IMR-90 (cell line): ENCODE data around the gene PGPEP1. TPM values are rescaled to one million over a fixed set of nuclear protein-coding genes. Genes with fewer than 3 reads are reported as not detected.

Source experiments
- ATAC-seq: fragments of 200-7000 bp; cut with Tn5 transposase; 2 replicates; pipeline ENCODE4 v1.9.1; 2020; ENCODE audit warnings: low read depth, mild to moderate bottlenecking, moderate library complexity
- BruUV-seq: library from RNA; stranded (reverse); fragments of 400-500 nt; replicated peaks from 2 replicates; lab custom pipeline; 2021; lab: Mats Ljungman, UMichigan
- CTCF ChIA-PET: fragments of 300-600 bp; formaldehyde crosslinking; extraction: SDS; loops from one replicate; lab custom pipeline; 2021; ENCODE audit warnings: antibody characterized with exemption; lab: Yijun Ruan, JAX
- POLR2A ChIA-PET: fragments of 300-600 bp; sonication (Branson Sonifier 250); formaldehyde crosslinking; loops from one replicate; lab custom pipeline; 2022; ENCODE audit warnings: antibody characterized with exemption; ENCODE audit not compliant: unreplicated experiment; lab: Charles Lee
- DNase-seq: peaks from one replicate; pipeline ENCODE4 v3.0.0; 2013
- H2AFZ ChIP-seq: replicated peaks from 2 replicates; pipeline ENCODE3; 2013; ENCODE audit warnings: low read length, mild to moderate bottlenecking; ENCODE audit not compliant: poor library complexity
- H2AK5ac ChIP-seq: 2 replicates; pipeline ENCODE4 v1.6.1; 2013; ENCODE audit warnings: low read depth, low read length, inconsistent platforms
- H2AK9ac ChIP-seq: replicated peaks from 2 replicates; pipeline ENCODE3; 2013; ENCODE audit warnings: mild to moderate bottlenecking, low read depth, low read length, moderate library complexity; ENCODE audit not compliant: poor library complexity
- H2BK120ac ChIP-seq: 2 replicates; pipeline ENCODE4 v1.6.1; 2013; ENCODE audit warnings: low read depth, low read length, inconsistent platforms
- H2BK15ac ChIP-seq: 3 replicates; pipeline ENCODE4 v1.6.1; 2013; ENCODE audit warnings: low read depth, low read length, inconsistent platforms
- H2BK20ac ChIP-seq: 2 replicates; pipeline ENCODE4 v1.6.1; 2013; ENCODE audit warnings: low read depth, mild to moderate bottlenecking, inconsistent platforms, low read length, moderate library complexity
- H2BK5ac ChIP-seq: 2 replicates; pipeline ENCODE4 v1.6.1; 2013; ENCODE audit warnings: mild to moderate bottlenecking, low read depth, low read length, inconsistent platforms; ENCODE audit not compliant: poor library complexity, severe bottlenecking
- H3K14ac ChIP-seq: replicated peaks from 2 replicates; pipeline ENCODE4 v1.6.1; 2013; ENCODE audit warnings: low read depth, low read length, inconsistent platforms
- H3K18ac ChIP-seq: 2 replicates; pipeline ENCODE4 v1.6.1; 2013; ENCODE audit warnings: low read depth, low read length, control low read depth
- H3K23ac ChIP-seq: 2 replicates; pipeline ENCODE4 v1.6.1; 2013; ENCODE audit warnings: low read depth, low read length, inconsistent platforms
- H3K27ac ChIP-seq: 2 replicates; pipeline ENCODE4 v1.5.1; 2013; ENCODE audit warnings: mild to moderate bottlenecking, control low read depth, low read length; ENCODE audit not compliant: insufficient read depth
- H3K27me3 ChIP-seq: 2 replicates; pipeline ENCODE4 v1.6.1; 2013; ENCODE audit warnings: low read length; ENCODE audit not compliant: control insufficient read depth, insufficient read depth
- H3K36me3 ChIP-seq: 2 replicates; pipeline ENCODE4 v1.6.1; 2013; ENCODE audit warnings: low read length, mixed read lengths; ENCODE audit not compliant: control insufficient read depth, insufficient read depth
- H3K4ac ChIP-seq: 2 replicates; pipeline ENCODE4 v1.6.1; 2013; ENCODE audit warnings: low read depth, low read length, inconsistent platforms
- H3K4me1 ChIP-seq: 2 replicates; pipeline ENCODE4 v1.6.1; 2013; ENCODE audit warnings: low read length, mixed read lengths; ENCODE audit not compliant: control insufficient read depth, insufficient read depth
- H3K4me2 ChIP-seq: 2 replicates; pipeline ENCODE4 v1.6.1; 2013; ENCODE audit warnings: low read depth, mild to moderate bottlenecking, control low read depth, low read length, moderate library complexity
- H3K4me3 ChIP-seq: 2 replicates; pipeline ENCODE4 v1.5.1; 2013; ENCODE audit warnings: low read depth, mild to moderate bottlenecking, control low read depth, low read length, moderate library complexity; ENCODE audit not compliant: insufficient read depth
- H3K56ac ChIP-seq: 2 replicates; pipeline ENCODE4 v1.6.1; 2013; ENCODE audit warnings: low read length, inconsistent platforms; ENCODE audit not compliant: insufficient read depth; ENCODE audit errors: extremely low read depth
- H3K79me1 ChIP-seq, 2 experiments: 2 replicates each; pipeline ENCODE4 v1.6.1; 2013; ENCODE audit warnings: low read length in 2 of 2, inconsistent platforms in 1 of 2, low read depth in 1 of 2
- H3K9ac ChIP-seq: 2 replicates; pipeline ENCODE4 v1.6.1; 2013; ENCODE audit warnings: low read depth, low read length, control low read depth
- H3K9me1 ChIP-seq: 2 replicates; pipeline ENCODE4 v1.6.1; 2013; ENCODE audit warnings: low read length, inconsistent platforms; ENCODE audit not compliant: insufficient read depth
- H3K9me3 ChIP-seq: 2 replicates; pipeline ENCODE4 v1.6.1; 2013; ENCODE audit warnings: low read length; ENCODE audit not compliant: control insufficient read depth, insufficient read depth
- H4K20me1 ChIP-seq: 2 replicates; pipeline ENCODE4 v1.6.1; 2013; ENCODE audit warnings: low read length, inconsistent platforms; ENCODE audit not compliant: insufficient read depth
- H4K5ac ChIP-seq: 2 replicates; pipeline ENCODE4 v1.6.1; 2013; ENCODE audit warnings: mild to moderate bottlenecking, low read depth, low read length, control low read depth
- H4K8ac ChIP-seq, 2 experiments: 2 replicates each; pipeline ENCODE4 v1.6.1; 2013; ENCODE audit warnings: low read depth in 2 of 2, low read length in 2 of 2, control low read depth in 1 of 2, inconsistent platforms in 1 of 2
- H4K91ac ChIP-seq: 2 replicates; pipeline ENCODE4 v1.6.1; 2013; ENCODE audit warnings: low read depth, low read length, inconsistent platforms; ENCODE audit not compliant: insufficient read depth
- BHLHE40 ChIP-seq: fragments of 150-350 bp; IDR thresholded peaks from 2 replicates; pipeline ENCODE4 v1.6.1; 2016; ENCODE audit warnings: mild to moderate bottlenecking, low read depth, low read length
- CHD1 ChIP-seq: IDR thresholded peaks from 2 replicates; pipeline ENCODE4 v1.6.1; 2012; ENCODE audit warnings: low read depth, low read length, improper control_type of control experiment
- MAZ ChIP-seq: IDR thresholded peaks from 2 replicates; pipeline ENCODE4 v1.6.1; 2012; ENCODE audit warnings: low read depth, mild to moderate bottlenecking, low read length, improper control_type of control experiment, moderate library complexity, borderline replicate concordance
- RAD21 ChIP-seq: IDR thresholded peaks from 2 replicates; pipeline ENCODE4 v1.6.1; 2012; ENCODE audit warnings: low read length, improper control_type of control experiment
- SMC3 ChIP-seq: fragments of 150-350 bp; IDR thresholded peaks from 2 replicates; pipeline ENCODE4 v1.6.1; 2016; ENCODE audit warnings: low read depth, mild to moderate bottlenecking, antibody characterized with exemption, low read length, moderate library complexity
- WGBS, 2 experiments: methylation state at CpG; one replicate each; pipeline versions ENCODE4 v1.1.5 to v1.1.7; 2013; ENCODE audit warnings: missing lambda C conversion rate in 2 of 2; ENCODE audit not compliant: insufficient read length in 1 of 2; ENCODE audit errors: extremely low coverage in 2 of 2; 5-methylcytosine and 5-hydroxymethylcytosine counted together
- dilution Hi-C: fragments of 300-500 bp; cut with HindIII; formaldehyde crosslinking; loops from one replicate; pipeline ENCODE4 v1.14.3; 2018; ENCODE audit warnings: low sequenced_read_pairs; ENCODE audit not compliant: unreplicated experiment
- in situ Hi-C: fragments of 300-500 bp; cut with MboI; formaldehyde crosslinking; loops from 3 replicates; pipeline ENCODE4 v1.14.3; 2019; ENCODE audit warnings: low sequenced_read_pairs, inconsistent platforms, mixed read lengths
- intact Hi-C: fragments of 100-400 bp; cut with micrococcal nuclease; formaldehyde crosslinking; loops from 2 replicates; pipeline ENCODE4 v1.10.0; 2022
- polyA plus RNA-seq, 3 experiments: library from polyadenylated mRNA; depleted of rRNA; stranded (reverse); fragments of >200 nt; gene quantifications; 2 replicates each; pipeline ENCODE4 v1.2.3, GENCODE V29; 2012; ENCODE audit warnings: low replicate concordance in 1 of 3
- total RNA-seq: library from RNA; depleted of rRNA; stranded (reverse); fragments of >200 nt; gene quantifications from 2 replicates; pipeline ENCODE4 v1.2.3, GENCODE V29; 2012
- TF ChIP-seq, protein P1 (sequence below): conservative IDR thresholded peaks from 2 replicates; pipeline ENCODE4 v1.5.1; 2012; ENCODE audit warnings: mild to moderate bottlenecking, low read depth, low read length, improper control_type of control experiment

The PGPEP1 gene
- total and polyA plus RNA-seq, 2 of the 4 experiments (the other 2 are of a cell fraction), result 11.8 to 14.3 TPM

DNA sequence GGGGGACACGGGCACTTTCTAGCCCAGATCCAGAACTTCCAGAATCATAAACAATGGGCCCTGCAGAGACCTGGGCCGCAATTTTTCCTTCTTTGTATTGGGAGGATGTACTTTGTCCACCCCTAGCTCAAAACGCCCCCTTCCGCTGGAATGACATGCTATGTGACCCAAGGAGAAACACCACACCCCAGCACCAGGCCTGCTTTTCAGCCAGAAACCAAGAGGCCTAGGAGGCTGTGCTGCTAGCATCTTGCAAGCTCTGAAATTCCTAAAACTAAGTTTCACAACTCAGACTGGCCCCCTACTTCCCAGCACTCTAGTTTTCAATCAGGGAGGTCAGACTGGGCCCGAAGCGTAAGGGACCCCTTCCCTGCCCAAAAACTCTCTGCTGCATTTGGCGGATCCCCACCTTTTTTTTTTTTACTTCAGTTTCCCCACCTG, 18.1 kb upstream of the PGPEP1 start:
- Histone ChIP-seq H3K56ac (peak overlapping the region; percentile 74), H2AFZ (peak overlapping the region; percentile 95), H3K4me1 (peaks cover 5% of the 10 kb centered on the region; the same call in 1 of the 2 replicates), H3K14ac (peak overlapping the region; percentile 83), H2BK5ac (peak overlapping the region; percentile 59), H4K20me1 (0 out of 2 replicates have a peak, but pooled peaks cover 3% of the 10 kb centered on the region), H3K9me3 (no peaks in the 10 kb centered on the region), H3K79me1 (peaks cover 39 to 55% of the 10 kb centered on the region in 2 experiments), H4K91ac (peak overlapping the region; percentile 87), H2AK5ac (peak overlapping the region; percentile 86), H3K27ac (peak overlapping the region; percentile 73), H3K9me1 (peaks cover 7% of the 10 kb centered on the region), H3K4me3 (peak overlapping the region; percentile 77), H3K4ac (peak overlapping the region; percentile 85), H3K4me2 (peak overlapping the region; percentile 74), H3K23ac (peak overlapping the region; percentile 74; the same call in 1 of the 2 replicates), H2BK15ac (no peak overlapping the region), H3K27me3 (no peaks in the 10 kb centered on the region), H2AK9ac (peak overlapping the region; percentile 99), H4K5ac (peak overlapping the region; percentile 15), H3K36me3 (no peaks in the 10 kb centered on the region), H2BK20ac (no peak overlapping the region), H3K9ac (peak overlapping the region; percentile 75), H2BK120ac (peak overlapping the region; percentile 46; the same call in 1 of the 2 replicates), H4K8ac (peak overlapping the region; percentile 80 to 88), H3K18ac (no peak overlapping the region)
- in situ Hi-C loops (loop anchor here (5.0 to 10.0 kb wide), 2 partner anchors 45 to 128 kb away; partner anchors contain the start of gene MPV17L2), dilution Hi-C loops (no loop called here), intact Hi-C loops (loop anchor here (5.0 kb wide), 1 partner anchor 120 kb away; the partner anchor contains the start of gene RAB3A)
- no TSS peak for BruUV-seq
- DNase-seq (peak; percentile 65), ATAC-seq (peak; percentile 19)
- no CpG with 5 or more reads among the region's 7 CpGs for WGBS, 2 experiments
- TF ChIP-seq SMC3 (peak; percentile 26), RAD21 (peak; percentile 47), CHD1 (no peak), MAZ (0 out of 2 replicates have a peak, but pooled peaks have one; percentile 9), BHLHE40 (no peak)
- TF ChIP-seq, protein P1, sequence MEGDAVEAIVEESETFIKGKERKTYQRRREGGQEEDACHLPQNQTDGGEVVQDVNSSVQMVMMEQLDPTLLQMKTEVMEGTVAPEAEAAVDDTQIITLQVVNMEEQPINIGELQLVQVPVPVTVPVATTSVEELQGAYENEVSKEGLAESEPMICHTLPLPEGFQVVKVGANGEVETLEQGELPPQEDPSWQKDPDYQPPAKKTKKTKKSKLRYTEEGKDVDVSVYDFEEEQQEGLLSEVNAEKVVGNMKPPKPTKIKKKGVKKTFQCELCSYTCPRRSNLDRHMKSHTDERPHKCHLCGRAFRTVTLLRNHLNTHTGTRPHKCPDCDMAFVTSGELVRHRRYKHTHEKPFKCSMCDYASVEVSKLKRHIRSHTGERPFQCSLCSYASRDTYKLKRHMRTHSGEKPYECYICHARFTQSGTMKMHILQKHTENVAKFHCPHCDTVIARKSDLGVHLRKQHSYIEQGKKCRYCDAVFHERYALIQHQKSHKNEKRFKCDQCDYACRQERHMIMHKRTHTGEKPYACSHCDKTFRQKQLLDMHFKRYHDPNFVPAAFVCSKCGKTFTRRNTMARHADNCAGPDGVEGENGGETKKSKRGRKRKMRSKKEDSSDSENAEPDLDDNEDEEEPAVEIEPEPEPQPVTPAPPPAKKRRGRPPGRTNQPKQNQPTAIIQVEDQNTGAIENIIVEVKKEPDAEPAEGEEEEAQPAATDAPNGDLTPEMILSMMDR, result peak; percentile 28; the same call in 1 of the 2 replicates
- ChIA-PET POLR2A (interaction anchor here (0.6 to 2.2 kb wide), 8 partner anchors 14 to 99 kb away, joined by 3 to 25 read pairs (median 4); partner anchors contain the start of gene JUND), CTCF (interaction anchor here (1.3 to 3.7 kb wide), 4 partner anchors 17 to 115 kb away, joined by 3 to 49 read pairs (median 5); partner anchors contain the start of gene JUND)
